ENCODE measurements around the gene FXYD6.
A peak's percentile ranks its signal among the peaks of the same experiment; 100 is the strongest.

The FXYD6 gene

GRCh38 chr11:117832511-117832910 lies 43.9 kb downstream of the FXYD6 start:
- no peak for DNase-seq (ENCODE audit: extremely low read depth in 1 of 2, low read depth in 1 of 2)

GRCh38 chr11:117831661-117832415 lies 44.6 kb downstream of the FXYD6 start:
- no peak for DNase-seq (ENCODE audit: extremely low read depth in 1 of 2, low read depth in 1 of 2)

GRCh38 chr11:117830674-117831351 lies 45.6 kb downstream of the FXYD6 start:
- no peak for DNase-seq (ENCODE audit: extremely low read depth in 1 of 2, low read depth in 1 of 2)

GRCh38 chr11:117830072-117830471 lies 46.4 kb downstream of the FXYD6 start:
- DNase-seq (ENCODE audit: extremely low read depth in 1 of 2, low read depth in 1 of 2), result no peak

GRCh38 chr11:117829369-117829725 lies 47.1 kb downstream of the FXYD6 start:
- no peak for DNase-seq (ENCODE audit: extremely low read depth in 1 of 2, low read depth in 1 of 2)

- DNase-seq (ENCODE audit: extremely low read depth in 1 of 2, low read depth in 1 of 2), result peak; percentile 83 to 90
Observed at GRCh38 chr11:117828611-117829368, 47.7 kb downstream of the FXYD6 start.

GRCh38 chr11:117827521-117828511 lies 48.6 kb downstream of the FXYD6 start:
- DNase-seq (ENCODE audit: extremely low read depth in 1 of 2, low read depth in 1 of 2), result no peak

GRCh38 chr11:117826832-117827231 lies 49.6 kb downstream of the FXYD6 start:
- DNase-seq (ENCODE audit: extremely low read depth in 1 of 2, low read depth in 1 of 2), result no peak

GRCh38 chr11:117826190-117826570 lies 50.3 kb downstream of the FXYD6 start:
- DNase-seq (ENCODE audit: extremely low read depth in 1 of 2, low read depth in 1 of 2), result no peak

- DNase-seq (ENCODE audit: extremely low read depth in 1 of 2, low read depth in 1 of 2), result no peak
Observed at GRCh38 chr11:117825538-117826189, 50.8 kb downstream of the FXYD6 start.

- DNase-seq (ENCODE audit: extremely low read depth in 1 of 2, low read depth in 1 of 2), result no peak
Observed at GRCh38 chr11:117824571-117825537, 51.6 kb downstream of the FXYD6 start, which contains the start of gene FXYD2. TSS of gene FXYD2 (minus strand) at chr11:117824744. CDS start at chr11:117824678, 66 bp downstream.

- no peak for DNase-seq (ENCODE audit: extremely low read depth in 1 of 2, low read depth in 1 of 2)
Observed at GRCh38 chr11:117823946-117824420, 52.5 kb downstream of the FXYD6 start.

GRCh38 chr11:117823294-117823945 lies 53.0 kb downstream of the FXYD6 start:
- no peak for DNase-seq (ENCODE audit: extremely low read depth in 1 of 2, low read depth in 1 of 2)

- DNase-seq (ENCODE audit: extremely low read depth in 1 of 2, low read depth in 1 of 2), result peak in 1 of 2 donors; percentile 48
Observed at GRCh38 chr11:117822074-117823033, 54.1 kb downstream of the FXYD6 start.

GRCh38 chr11:117821431-117821830 lies 55.0 kb downstream of the FXYD6 start:
- no peak for DNase-seq (ENCODE audit: extremely low read depth in 1 of 2, low read depth in 1 of 2)

GRCh38 chr11:117820516-117820915 lies 55.9 kb downstream of the FXYD6 start:
- no peak for DNase-seq (ENCODE audit: extremely low read depth in 1 of 2, low read depth in 1 of 2)

- DNase-seq (ENCODE audit: extremely low read depth in 1 of 2, low read depth in 1 of 2), result no peak
Observed at GRCh38 chr11:117820071-117820470, 56.4 kb downstream of the FXYD6 start.
